NT2/D1 (cell line): ENCODE results near the gene WDR73.

Experiments
- SUZ12 ChIP-seq: IDR thresholded peaks from 2 replicates; pipeline ENCODE4 v1.6.1; 2011; ENCODE audit not compliant: insufficient read length, insufficient read depth; ENCODE audit errors: extremely low read depth
- ZNF274 ChIP-seq: IDR thresholded peaks from 2 replicates; pipeline ENCODE4 v1.6.1; 2011; ENCODE audit warnings: mild to moderate bottlenecking, low read depth, low read length

- no peak for TF ChIP-seq ZNF274
- TF ChIP-seq SUZ12: no peak
These were observed 45.6 kb upstream of the WDR73 start for GRCh38 chr15:84699538-84700191.
